Bronchial epithelial cell (primary cell): ENCODE results near the gene KCNK1. TPM values are rescaled to one million over a fixed set of nuclear protein-coding genes. Genes with fewer than 3 reads are reported as not detected.

Experiments used
- DNase-seq: peaks from one replicate; pipeline ENCODE4 v3.0.0-alpha.2; 2010; ENCODE audit warnings: low read depth
- FAIRE-seq: peaks from 2 replicates; lab custom pipeline; 2011; peaks lifted over from hg19 to GRCh38; lab: Jason Lieb, UNC
- H3K27me3 ChIP-seq: 2 replicates; pipeline ENCODE4 v1.5.1; 2011; ENCODE audit warnings: low read length; ENCODE audit not compliant: control insufficient read depth, insufficient read depth
- H3K36me3 ChIP-seq: 2 replicates; pipeline ENCODE4 v1.5.1; 2011; ENCODE audit warnings: low read length; ENCODE audit not compliant: control insufficient read depth, insufficient read depth
- H3K4me3 ChIP-seq: 2 replicates; pipeline ENCODE4 v1.5.1; 2011; ENCODE audit warnings: mild to moderate bottlenecking, low read depth, low read length, control low read depth
- CTCF ChIP-seq: IDR thresholded peaks from 2 replicates; pipeline ENCODE4 v1.5.1; 2011; ENCODE audit warnings: mild to moderate bottlenecking, moderate library complexity, low read length, control low read depth, inconsistent platforms; ENCODE audit not compliant: insufficient read depth, severe bottlenecking
- total RNA-seq: library from RNA; depleted of rRNA; stranded (reverse); fragments of >200 nt; gene quantifications from 2 replicates; pipeline ENCODE4 v1.2.1, GENCODE V29; 2014

The KCNK1 gene
- total RNA-seq = 25.8 and 37.6 TPM in 2 replicates

- Histone ChIP-seq H3K27me3 (no peaks in the 10 kb centered on the region), H3K4me3 (peak within 1 kb of the TSS; percentile 61), H3K36me3 (peaks cover 1% of the 10 kb centered on the region)
- DNase-seq (peak; percentile 87), FAIRE-seq (no peak)
- no peak for TF ChIP-seq CTCF
Observed at GRCh38 chr1:233613252-233614172, at the start of gene KCNK1. KCNK1 (plus strand) TSS chr1:233614106; CDS start chr1:233614172, 66 bp downstream.

- FAIRE-seq = no peak
- H3K36me3 ChIP-seq = no peaks in the 10 kb centered on the region
- DNase-seq = no peak
- no peak for TF ChIP-seq CTCF
- no peak overlapping the region for H3K4me3 ChIP-seq
- H3K27me3 ChIP-seq = no peaks in the 10 kb centered on the region
Observed at GRCh38 chr1:233565313-233565712, 48.6 kb upstream of the KCNK1 start.

GRCh38 chr1:233566886-233567285, 47.0 kb upstream of the KCNK1 start:
- TF ChIP-seq CTCF = no peak
- DNase-seq = no peak
- no peaks in the 10 kb centered on the region for H3K36me3 ChIP-seq
- no peak for FAIRE-seq
- H3K4me3 ChIP-seq = no peak overlapping the region
- H3K27me3 ChIP-seq = no peaks in the 10 kb centered on the region

- H3K27me3 ChIP-seq = no peaks in the 10 kb centered on the region
- FAIRE-seq (no peak), DNase-seq (peak; percentile 29)
- no peak for TF ChIP-seq CTCF
- H3K4me3 ChIP-seq = no peak overlapping the region
- H3K36me3 ChIP-seq = no peaks in the 10 kb centered on the region
Observed at GRCh38 chr1:233569636-233570035, 44.3 kb upstream of the KCNK1 start.

- no peak overlapping the region for H3K4me3 ChIP-seq
- TF ChIP-seq CTCF = no peak
- no peaks in the 10 kb centered on the region for H3K36me3 ChIP-seq
- H3K27me3 ChIP-seq = no peaks in the 10 kb centered on the region
- FAIRE-seq = no peak
- no peak for DNase-seq
Observed at GRCh38 chr1:233570216-233570615, 43.7 kb upstream of the KCNK1 start.
